GM18867 (cell line): Measurements from ENCODE around the gene SLC22A23.

ENCODE experiments used
- ATAC-seq: cut with Tn5 transposase; IDR thresholded peaks from one replicate; pipeline ENCODE4 v1.9.1; 2021; ENCODE audit warnings: mild to moderate bottlenecking, moderate library complexity; ENCODE audit not compliant: unreplicated experiment

Gene SLC22A23

DNA sequence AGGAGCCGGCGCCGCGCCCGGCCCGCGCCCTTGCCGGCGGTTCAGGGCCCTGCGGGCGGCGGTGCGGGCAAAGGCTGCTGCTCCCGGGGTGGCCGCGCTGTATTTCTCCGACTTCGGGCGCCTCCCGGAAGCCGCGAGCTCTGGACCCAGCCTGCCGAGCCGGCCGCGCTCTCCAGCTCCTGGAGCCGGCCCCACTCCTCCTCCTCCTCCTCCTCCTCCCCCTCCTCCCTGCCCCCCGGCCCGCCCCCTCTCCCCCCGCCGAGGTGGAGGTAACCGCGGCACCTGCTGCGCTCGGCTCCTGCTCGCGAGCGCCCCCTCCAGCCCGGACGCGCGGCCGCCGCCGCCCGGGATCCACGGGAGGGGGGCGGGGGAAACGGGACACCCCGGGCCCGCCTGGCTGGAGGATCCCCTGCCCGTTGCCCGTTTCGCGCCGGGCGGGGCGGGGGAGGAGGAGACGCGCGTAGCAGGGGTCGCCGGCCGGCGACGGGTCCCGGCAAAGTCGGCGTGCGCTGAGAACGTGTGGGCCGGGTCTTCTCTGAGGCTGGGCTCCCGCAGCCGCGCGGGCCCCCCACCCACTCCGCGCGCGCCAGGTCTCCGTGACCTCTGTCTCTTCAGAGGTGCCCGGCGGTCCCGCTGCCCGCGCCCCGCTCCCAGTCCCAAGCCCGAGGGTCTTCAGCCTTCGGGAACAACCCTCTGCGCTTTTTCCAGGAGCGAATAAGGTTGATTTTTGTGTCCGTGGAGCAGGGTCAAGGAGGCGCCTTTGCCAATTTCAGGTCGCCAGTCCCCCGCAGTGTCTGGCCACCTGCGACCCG is at the start of gene SLC22A23:
Gene SLC22A23 (minus strand): TSS at position 153 of the 812 bp plus-strand sequence. CDS start 491 bp downstream, outside the sequence.
- ATAC-seq, result peak; percentile 60

DNA sequence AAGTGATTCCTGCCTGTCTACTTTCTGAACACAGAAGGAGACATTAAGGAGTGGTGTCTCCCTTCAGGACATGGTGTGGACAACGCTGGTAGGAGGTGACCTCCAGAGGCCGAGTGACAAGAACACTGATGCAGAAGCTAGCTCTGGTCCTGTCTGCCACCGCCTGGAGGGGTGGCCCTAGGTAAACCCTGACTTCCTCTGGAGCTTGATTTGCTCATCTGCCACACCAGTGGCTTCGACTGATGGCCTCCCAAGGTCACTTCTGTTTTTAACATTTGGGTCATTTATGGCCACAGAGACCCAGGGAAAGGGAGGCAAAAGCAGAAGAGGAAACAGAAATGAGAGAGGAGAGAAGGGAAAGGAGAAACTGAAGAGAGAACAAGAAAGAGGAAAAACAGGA is 49.4 kb upstream of the SLC22A23 start:
- no peak for ATAC-seq

DNA sequence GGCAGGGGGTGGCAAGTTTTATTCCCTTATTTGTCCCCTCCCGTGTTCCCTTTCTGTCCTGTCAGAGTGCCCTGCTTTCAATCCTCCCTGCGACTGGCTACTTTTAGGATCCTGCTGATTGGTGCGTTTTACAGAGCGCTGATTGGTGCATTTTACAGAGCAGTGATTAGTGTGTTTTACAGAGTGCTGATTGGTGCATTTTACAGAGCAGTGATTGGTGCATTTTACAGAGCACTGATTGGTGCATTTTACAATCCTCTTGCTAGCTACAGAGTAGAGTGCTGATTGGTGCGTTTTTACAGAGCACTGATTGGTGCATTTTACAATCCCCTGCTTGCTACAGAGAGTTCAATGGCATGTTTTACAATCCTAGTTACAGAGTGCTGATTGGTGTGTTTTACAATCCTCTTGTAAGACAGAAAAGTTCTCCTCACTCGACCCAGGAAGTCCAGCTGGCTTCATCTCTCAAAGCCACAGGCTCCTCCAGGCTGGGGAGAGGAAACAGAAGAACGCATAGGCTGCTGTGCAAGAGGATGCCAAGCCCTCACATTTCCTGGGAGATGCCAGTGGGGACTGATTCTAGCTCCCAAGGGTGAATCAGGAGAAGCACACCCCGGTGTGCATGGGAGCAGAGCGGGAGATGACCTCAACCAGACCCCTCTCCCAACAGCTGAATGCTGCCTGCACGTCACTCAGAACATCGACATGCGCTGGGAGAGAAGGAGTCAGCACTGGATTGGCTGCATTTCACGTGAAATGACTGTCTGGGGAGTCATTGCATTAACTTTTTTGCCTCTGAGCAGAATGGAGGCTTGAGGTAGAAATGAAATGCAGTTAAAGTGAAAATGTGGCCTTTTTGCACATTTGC is 48.3 kb upstream of the SLC22A23 start:
- no peak for ATAC-seq

DNA sequence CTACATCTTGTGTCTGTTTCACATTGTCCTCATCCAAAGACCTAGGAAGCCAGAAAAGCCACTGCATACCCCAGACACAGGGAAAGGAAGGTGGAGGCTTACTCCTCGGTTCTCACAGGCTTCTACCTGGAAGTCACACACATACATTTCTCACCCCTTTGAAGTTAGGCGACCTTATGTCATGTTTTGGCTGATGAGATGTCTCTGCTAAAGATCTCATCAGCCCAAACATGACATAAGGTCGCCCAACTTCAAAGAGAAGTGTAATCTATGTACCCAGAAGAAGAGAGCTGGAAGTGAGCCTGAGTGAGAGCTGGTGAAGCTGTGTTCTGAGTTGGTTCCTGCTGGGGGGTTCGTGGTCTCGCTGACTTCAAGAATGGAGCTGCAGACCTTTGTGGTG is 47.5 kb upstream of the SLC22A23 start:
- ATAC-seq, result no peak

GRCh38 chr6:3501826-3502500 is 45.1 kb upstream of the SLC22A23 start:
- ATAC-seq, result no peak

- no peak for ATAC-seq
Observed at GRCh38 chr6:3500262-3501014, 43.6 kb upstream of the SLC22A23 start.

DNA sequence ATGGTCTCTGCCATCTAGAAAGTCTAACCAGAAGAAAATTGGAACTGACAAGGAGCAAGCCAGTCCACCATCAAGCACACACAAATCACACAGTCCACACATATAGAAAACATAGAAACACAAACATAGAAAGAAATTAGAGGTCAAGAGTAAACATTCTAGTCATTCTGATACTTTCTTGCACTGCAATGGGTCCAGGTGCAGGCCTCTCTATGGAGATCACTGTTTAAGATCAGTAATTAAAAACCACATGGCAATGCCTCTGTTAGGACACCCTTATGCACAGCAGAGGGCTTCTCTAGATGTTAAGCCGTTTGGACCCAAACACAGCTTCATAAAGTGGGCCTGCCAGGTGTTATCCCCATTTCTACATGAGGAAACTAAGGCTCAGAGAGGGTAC is 42.8 kb upstream of the SLC22A23 start:
- no peak for ATAC-seq

DNA sequence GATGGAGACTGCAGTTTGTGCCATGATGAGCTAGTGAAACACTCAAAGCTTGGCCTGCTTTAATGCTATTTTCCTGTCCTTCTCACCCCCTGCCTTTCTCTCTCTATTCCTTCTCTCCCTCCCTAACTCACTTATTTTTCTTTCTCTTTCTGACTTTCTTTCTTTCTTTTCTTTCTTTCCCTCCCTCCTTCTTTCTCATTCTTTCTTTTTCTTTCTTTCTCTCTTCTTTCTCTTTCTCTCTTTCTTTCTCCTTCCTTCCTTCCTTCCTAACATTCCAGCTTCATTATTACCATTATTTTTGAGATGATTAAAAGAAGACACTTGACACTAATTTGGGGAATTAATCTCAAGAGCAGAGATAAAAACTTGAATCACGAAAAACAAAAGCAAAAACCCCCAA is 39.5 kb upstream of the SLC22A23 start:
- no peak for ATAC-seq

GRCh38 chr6:3494391-3495100 is 37.7 kb upstream of the SLC22A23 start:
- ATAC-seq, result no peak

DNA sequence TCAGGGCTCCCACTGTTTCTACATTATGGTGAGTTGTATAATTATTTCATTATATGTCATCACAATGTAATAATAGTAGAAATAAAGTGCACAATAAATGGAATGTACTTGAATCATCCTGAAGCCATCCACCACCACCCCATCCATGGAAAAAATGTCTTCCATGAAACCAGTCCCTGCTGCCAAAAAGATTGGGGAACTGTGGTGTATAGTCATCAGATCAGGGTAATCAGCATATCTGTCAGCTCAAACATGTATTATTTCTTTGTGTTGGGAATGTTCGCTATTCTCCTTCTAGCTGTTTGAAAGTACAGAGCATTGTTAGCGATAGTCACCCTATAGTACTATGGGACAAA is 33.8 kb upstream of the SLC22A23 start:
- no peak for ATAC-seq

DNA sequence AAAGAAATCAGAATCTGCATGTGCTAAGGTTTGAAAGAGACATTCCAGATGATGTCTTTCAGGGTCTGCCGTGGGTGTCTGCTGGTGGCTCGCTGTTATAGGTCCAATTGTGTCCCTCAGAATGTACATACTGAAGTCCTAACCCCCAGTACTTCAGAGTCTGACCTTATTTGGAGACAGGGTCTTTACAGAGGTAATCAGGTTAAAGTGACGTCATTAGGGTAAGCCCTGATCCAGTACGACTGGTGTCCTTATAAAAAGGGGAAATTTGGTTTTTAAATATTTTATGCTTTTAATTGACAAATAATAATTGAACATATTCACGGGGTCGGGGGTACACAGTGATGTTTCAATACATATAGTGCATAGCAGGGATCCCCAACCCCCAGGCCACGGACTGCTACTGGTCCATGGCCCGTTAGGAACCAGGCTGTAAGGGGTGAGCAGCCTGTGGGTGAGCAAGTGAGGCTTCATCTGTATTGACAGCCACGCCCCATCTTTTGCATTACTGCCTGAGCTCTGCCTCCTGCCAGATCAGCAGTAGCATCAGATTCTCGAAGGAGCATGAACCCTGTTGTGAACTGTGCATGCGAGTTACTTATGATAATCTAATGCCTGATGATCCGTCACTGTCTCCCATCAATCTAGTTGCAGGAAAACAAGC is 33.2 kb upstream of the SLC22A23 start:
- no peak for ATAC-seq

- ATAC-seq, result no peak
Observed at GRCh38 chr6:3489027-3489757, 32.3 kb upstream of the SLC22A23 start.

- no peak for ATAC-seq
Observed at GRCh38 chr6:3484946-3485345, 28.1 kb upstream of the SLC22A23 start.

GRCh38 chr6:3484192-3484591 is 27.3 kb upstream of the SLC22A23 start:
- ATAC-seq, result no peak

DNA sequence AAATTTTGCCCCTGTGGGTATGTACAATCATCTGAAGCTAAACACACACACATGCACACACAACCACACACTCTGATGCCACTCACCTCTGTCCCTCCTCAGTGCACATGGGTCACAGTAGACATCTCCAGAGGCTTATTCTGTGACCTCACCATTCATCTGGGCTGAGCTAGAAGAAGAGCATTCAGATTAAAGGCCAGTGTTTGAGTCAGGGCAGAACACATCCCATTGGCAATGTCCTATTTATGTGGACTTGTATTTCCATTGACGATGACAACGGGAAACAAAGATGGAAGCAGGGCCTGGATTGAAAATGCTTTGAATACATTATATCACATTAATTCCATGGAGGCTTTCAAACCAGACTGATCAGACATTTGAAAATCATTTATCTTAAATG is 26.8 kb upstream of the SLC22A23 start:
- ATAC-seq, result no peak

DNA sequence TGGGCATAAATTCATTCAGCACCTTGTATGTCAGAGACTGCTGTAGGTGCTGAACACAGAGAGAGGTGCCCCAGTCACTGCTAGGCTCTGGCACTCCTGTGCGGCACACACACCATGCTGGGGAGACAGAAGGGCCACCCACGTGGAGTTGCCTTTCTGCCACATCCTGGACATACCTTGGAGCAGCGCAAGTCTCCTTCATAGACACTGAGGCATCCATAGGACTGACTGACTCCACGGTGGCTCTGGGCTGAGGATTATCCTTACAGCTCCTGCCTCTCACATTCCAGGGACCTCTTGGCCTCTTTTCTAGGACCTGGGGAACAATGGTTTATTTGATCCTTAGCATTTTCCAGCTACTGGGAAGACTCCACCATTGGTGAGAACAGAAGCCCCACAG is 26.0 kb upstream of the SLC22A23 start:
- ATAC-seq, result no peak

DNA sequence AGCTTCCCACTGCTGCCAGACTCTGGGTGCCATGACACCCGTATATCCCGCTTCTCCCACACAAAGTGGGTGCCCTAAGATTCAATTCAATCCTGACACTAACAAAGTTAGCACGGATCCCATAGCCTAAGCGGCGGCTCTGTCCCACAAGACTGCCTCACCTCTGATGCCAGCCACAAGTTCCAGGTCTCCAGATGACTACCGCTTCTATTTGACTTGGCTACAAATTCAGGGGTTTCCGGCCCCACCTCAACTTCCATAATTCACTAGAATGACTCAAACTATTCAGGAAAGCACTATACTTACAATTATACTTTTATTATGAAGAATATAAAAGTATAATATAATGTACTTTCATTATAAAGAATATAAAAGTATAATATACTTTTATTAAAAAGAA is 24.8 kb upstream of the SLC22A23 start:
- no peak for ATAC-seq

- no peak for ATAC-seq
Observed at GRCh38 chr6:3480009-3480408, 23.2 kb upstream of the SLC22A23 start.

- no peak for ATAC-seq
Observed at GRCh38 chr6:3473773-3474172, 16.9 kb upstream of the SLC22A23 start.
